ENCODE results near the gene MGAT5. TPM values are rescaled to one million over a fixed set of nuclear protein-coding genes. Genes with fewer than 3 reads are reported as not detected.

MGAT5 gene
- total RNA-seq, 4 donors from 2014 or later, result 34.1 to 47.5 (median 42.6) TPM

DNA sequence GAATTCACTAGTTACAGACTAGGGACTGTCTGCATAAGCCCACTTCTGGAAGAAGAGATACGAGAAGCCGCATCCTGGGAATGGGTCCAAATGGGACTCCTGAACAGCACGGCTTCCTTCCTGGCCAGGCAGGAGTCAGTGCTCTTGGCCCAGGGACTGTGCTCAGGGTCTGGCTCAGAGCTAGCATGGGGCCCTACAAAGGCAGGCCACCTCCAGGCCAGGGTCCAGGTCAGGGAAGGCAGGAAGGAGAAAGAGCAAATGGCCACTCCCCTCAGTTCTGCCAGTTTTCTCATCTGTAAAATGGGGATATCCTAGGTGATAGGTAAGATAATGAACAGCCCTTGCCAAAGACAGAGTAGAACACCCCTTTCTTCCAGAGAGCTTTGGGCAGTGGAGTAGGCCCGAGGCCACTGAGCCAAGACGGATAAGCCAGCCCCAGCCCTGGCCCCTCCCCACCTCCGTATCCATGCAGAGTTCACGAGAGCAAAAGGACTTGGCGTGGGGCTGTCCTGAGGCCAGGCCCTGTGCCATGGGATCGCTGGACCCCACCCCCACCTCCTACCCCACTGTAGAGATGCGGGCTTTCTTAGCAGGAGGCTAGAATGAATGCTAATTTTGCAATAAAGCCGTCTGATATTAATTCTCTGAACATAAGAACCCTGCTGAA, 190.1 kb downstream of the MGAT5 start:
- no peak for DNase-seq (ENCODE audit: low spot score in 2 of 2)
- Histone ChIP-seq H3K36me3 (peaks cover 0 to 79% (median 0%) of the 10 kb centered on the region in 3 donors), H3K9me3 (no peaks in the 10 kb centered on the region), H3K27ac (no peak overlapping the region), H3K4me3 (no peak overlapping the region), H3K27me3 (no peaks in the 10 kb centered on the region), H3K4me1 (peaks cover 0 to 5% (median 0%) of the 10 kb centered on the region in 4 donors)
- TF ChIP-seq, protein P1, sequence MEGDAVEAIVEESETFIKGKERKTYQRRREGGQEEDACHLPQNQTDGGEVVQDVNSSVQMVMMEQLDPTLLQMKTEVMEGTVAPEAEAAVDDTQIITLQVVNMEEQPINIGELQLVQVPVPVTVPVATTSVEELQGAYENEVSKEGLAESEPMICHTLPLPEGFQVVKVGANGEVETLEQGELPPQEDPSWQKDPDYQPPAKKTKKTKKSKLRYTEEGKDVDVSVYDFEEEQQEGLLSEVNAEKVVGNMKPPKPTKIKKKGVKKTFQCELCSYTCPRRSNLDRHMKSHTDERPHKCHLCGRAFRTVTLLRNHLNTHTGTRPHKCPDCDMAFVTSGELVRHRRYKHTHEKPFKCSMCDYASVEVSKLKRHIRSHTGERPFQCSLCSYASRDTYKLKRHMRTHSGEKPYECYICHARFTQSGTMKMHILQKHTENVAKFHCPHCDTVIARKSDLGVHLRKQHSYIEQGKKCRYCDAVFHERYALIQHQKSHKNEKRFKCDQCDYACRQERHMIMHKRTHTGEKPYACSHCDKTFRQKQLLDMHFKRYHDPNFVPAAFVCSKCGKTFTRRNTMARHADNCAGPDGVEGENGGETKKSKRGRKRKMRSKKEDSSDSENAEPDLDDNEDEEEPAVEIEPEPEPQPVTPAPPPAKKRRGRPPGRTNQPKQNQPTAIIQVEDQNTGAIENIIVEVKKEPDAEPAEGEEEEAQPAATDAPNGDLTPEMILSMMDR (IDR thresholded peaks at IDR 0.05), result no peak
- TF ChIP-seq POLR2A (IDR thresholded peaks at IDR 0.05), result no peak
- TF ChIP-seq EP300 (IDR thresholded peaks at IDR 0.05), result no peak
- WGBS, 2 donors, result 69 to 81% methylated on average over 11 of the region's 11 CpGs

DNA sequence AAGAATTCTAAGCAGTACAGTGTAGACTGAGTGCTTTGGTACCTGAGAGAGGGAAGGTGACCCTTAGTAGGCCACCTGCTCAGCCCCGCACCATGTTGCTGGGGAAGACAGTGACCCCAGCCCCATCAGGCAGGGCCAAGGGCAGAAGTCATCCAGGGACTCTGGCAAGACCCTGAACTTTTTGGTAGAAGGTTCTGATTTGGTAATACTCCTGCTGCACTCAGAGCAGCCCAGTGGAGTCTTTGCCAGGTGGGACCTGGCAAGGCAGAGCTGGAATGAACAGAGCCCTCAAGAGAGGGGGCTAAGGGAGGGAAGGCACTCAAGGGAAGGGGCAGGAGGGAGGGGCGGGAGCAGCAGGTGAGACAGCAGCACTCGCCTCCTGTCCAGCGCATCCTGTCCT, 191.2 kb downstream of the MGAT5 start:
- no peaks in the 10 kb centered on the region for H3K27me3 ChIP-seq
- H3K36me3 ChIP-seq, result peaks cover 0 to 84% (median 0%) of the 10 kb centered on the region in 3 donors
- no peaks in the 10 kb centered on the region for H3K9me3 ChIP-seq
- H3K27ac ChIP-seq, result no peak overlapping the region
- 90 to 100% methylated on average over 4 of the region's 4 CpGs for WGBS, 2 donors
- H3K4me3 ChIP-seq, result no peak overlapping the region
- TF ChIP-seq POLR2A (IDR thresholded peaks at IDR 0.05) (no peak), EP300 (IDR thresholded peaks at IDR 0.05) (no peak)
- TF ChIP-seq, protein P1 (IDR thresholded peaks at IDR 0.05), result no peak
- H3K4me1 ChIP-seq, result peaks cover 0 to 6% (median 0%) of the 10 kb centered on the region in 4 donors
- DNase-seq (ENCODE audit: low spot score in 2 of 2), result no peak

DNA sequence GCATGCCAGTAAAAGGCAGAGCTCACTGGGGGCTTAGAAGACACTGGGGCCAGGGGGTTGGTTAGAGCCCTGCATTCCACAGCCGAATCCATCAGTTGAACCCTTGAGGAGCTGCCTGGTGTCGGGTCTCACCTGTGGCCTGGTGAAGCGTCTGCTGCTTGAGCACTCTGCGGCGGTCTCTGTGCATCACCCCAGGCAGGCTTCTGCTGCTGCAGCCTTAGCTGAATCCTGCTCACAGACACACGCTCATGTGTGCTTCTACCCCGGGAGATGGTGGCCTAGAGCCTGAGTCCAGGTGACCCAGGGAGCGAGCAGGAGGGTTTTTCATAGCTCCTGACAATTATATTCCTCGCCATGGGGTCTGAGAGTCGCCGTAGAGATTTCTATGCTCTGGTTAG, 192.1 kb downstream of the MGAT5 start:
- no peaks in the 10 kb centered on the region for H3K9me3 ChIP-seq
- no peak for DNase-seq (ENCODE audit: low spot score in 2 of 2)
- H3K36me3 ChIP-seq, result peaks cover 0 to 79% (median 0%) of the 10 kb centered on the region in 3 donors
- H3K27ac ChIP-seq, result no peak overlapping the region
- H3K27me3 ChIP-seq, result no peaks in the 10 kb centered on the region
- H3K4me3 ChIP-seq, result no peak overlapping the region
- WGBS, 2 donors, result 84% methylated on average over 11 of the region's 11 CpGs
- H3K4me1 ChIP-seq, result peaks cover 0 to 10% (median 0%) of the 10 kb centered on the region in 4 donors
- no peak for TF ChIP-seq EP300 (IDR thresholded peaks at IDR 0.05)
- no peak for TF ChIP-seq POLR2A (IDR thresholded peaks at IDR 0.05)
- TF ChIP-seq, protein P1 (IDR thresholded peaks at IDR 0.05), result no peak

DNA sequence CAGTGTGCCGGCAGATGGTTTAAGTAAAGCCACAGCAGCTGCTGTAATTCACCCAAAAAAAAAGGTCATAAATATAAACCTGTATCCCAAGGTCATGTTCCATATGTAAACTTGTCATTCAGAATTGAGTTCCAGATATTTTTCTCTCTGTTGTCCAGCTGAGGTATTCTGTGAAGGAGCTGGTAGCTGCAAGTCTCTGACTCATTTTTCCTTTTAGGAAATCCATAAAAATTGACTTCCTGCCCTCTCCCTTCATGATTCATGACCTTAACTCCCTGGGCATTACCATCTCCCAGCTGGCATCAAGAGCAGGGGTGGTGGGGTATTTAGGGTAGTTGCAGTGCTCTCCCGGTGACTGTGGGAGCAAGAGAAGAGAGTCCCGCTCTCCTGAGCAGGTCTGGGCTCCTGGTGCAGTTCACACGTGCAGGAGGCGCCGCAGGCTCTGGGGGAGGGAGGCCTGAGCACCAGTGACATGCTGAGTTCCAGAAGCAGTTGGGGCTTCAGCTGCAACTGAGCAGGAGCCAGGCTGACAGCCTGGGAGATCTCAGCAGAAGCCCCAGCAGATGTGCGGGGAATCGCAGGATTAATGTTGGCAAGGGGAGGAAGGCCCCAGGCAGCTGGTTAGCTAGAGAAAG, 192.6 kb downstream of the MGAT5 start:
- Histone ChIP-seq H3K4me1 (peaks cover 0 to 10% (median 0%) of the 10 kb centered on the region in 4 donors), H3K27me3 (no peaks in the 10 kb centered on the region), H3K36me3 (peaks cover 0 to 75% (median 0%) of the 10 kb centered on the region in 3 donors), H3K27ac (no peak overlapping the region), H3K4me3 (no peak overlapping the region), H3K9me3 (no peaks in the 10 kb centered on the region)
- 75 to 89% methylated on average over 8 of the region's 8 CpGs for WGBS, 2 donors
- no peak for DNase-seq (ENCODE audit: low spot score in 2 of 2)
- no peak for TF ChIP-seq EP300 (IDR thresholded peaks at IDR 0.05)
- TF ChIP-seq, protein P1 (IDR thresholded peaks at IDR 0.05), result no peak
- TF ChIP-seq POLR2A (IDR thresholded peaks at IDR 0.05), result no peak

DNA sequence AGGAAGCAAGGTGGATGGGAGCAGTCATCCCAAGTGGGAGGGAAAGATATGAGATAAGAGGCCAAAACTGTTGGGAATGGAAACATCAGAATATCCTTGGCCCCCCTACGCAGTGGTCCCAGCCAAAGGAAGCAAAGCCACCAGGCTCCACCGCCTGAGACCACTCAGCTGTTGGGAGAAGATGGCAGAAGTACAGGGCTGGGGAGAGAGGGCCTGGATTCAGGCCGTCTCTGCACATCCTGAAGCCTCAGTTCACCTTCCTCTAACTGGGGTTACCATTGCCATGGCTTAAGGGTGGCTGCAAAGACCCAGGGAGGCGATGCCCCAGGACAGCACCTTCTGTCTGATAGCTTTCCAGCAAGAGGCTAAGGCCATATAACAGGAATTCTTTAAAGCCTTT, 193.8 kb downstream of the MGAT5 start:
- Histone ChIP-seq H3K27me3 (no peaks in the 10 kb centered on the region), H3K36me3 (peaks cover 0 to 63% (median 0%) of the 10 kb centered on the region in 3 donors), H3K9me3 (no peaks in the 10 kb centered on the region), H3K4me3 (no peak overlapping the region), H3K4me1 (peaks cover 0 to 10% (median 0%) of the 10 kb centered on the region in 4 donors), H3K27ac (no peak overlapping the region)
- 89 to 97% methylated on average over 4 of the region's 4 CpGs for whole genome bisulfite sequencing, 2 donors
- no peak for DNase-seq (ENCODE audit: low spot score in 2 of 2)
- TF ChIP-seq EP300 (IDR thresholded peaks at IDR 0.05), result no peak
- no peak for TF ChIP-seq POLR2A (IDR thresholded peaks at IDR 0.05)
- TF ChIP-seq, protein P1 (IDR thresholded peaks at IDR 0.05), result no peak
